ENCODE data around the gene GPR108. TPM values are rescaled to one million over a fixed set of nuclear protein-coding genes. Genes with fewer than 3 reads are reported as not detected.

GPR108 gene
- total and polyA plus RNA-seq, 2 of the 13 experiments (the other 11 are each of a cell fraction or from before 2014, with no cell fraction given): 36.4 to 63.0 TPM

- TF ChIP-seq SOX13 (IDR thresholded peaks at IDR 0.05): peak; percentile 53
- peak in 1 of 2 experiments; percentile 90; a peak in 2 of 4 replicates for TF ChIP-seq SOX13 (CRISPR knock-in tag; conservative IDR thresholded peaks at IDR 0.05 in 1 of 2, IDR thresholded peaks at IDR 0.05 in 1 of 2)
- TF ChIP-seq ZNF335 (CRISPR knock-in tag; IDR thresholded peaks at IDR 0.05): peak; percentile 22; the same call in 1 of the 2 replicates
- TF ChIP-seq CHD2 (IDR thresholded peaks at IDR 0.05; ENCODE audit: low read depth, low read length): no peak
- no peak for TF ChIP-seq AGO1 (IDR thresholded peaks at IDR 0.05; ENCODE audit: low read depth, low read length, poor library complexity, severe bottlenecking)
Observed at GRCh38 chr19:6723108-6723618, 14.2 kb downstream of the GPR108 start (continued).

- H4K20me1 ChIP-seq (ENCODE audit: insufficient read depth, low read length): peaks cover 32% of the 10 kb centered on the region
- FAIRE-seq: no peak
- intact Hi-C loops (cut with micrococcal nuclease; ENCODE audit: unreplicated experiment) (loop anchor here (2.0 kb wide), 1 partner anchor 15 kb away; the partner anchor contains the start of gene GPR108), in situ Hi-C loops (cut with HindIII; ENCODE audit: extremely low pct_ligation_motif_present, low pct_unique_long_range_greater_than_20kb) (no loop called here)
- POLR2A ChIA-PET: interaction anchor here (1.7 to 8.0 kb wide), 5 partner anchors 8 to 34 kb away, joined by 6 to 278 read pairs (median 83); partner anchors contain the start of gene GPR108
- no peak overlapping the region for H3K4me3 ChIP-seq (replicated peaks in 1 of 3; ENCODE audit: insufficient read depth in 1 of 3, low read depth in 2 of 3, low read length in 3 of 3)
- BruUV-seq (replicated peaks): no TSS peak
- peaks cover 80% of the 10 kb centered on the region for H3K4me1 ChIP-seq (ENCODE audit: insufficient read depth, low read length)
- H3K9ac ChIP-seq (ENCODE audit: insufficient read depth, low read depth, low read length): peak overlapping the region; percentile 64
- peak overlapping the region; percentile 64 for H3K4me2 ChIP-seq (ENCODE audit: low read depth, low read length)
- TF ChIP-seq SALL1 (CRISPR knock-in tag; IDR thresholded peaks at IDR 0.05) (no peak), ZNF788 (CRISPR knock-in tag; IDR thresholded peaks at IDR 0.05; ENCODE audit: borderline replicate concordance) (no peak), NAIF1 (CRISPR knock-in tag; IDR thresholded peaks at IDR 0.05; ENCODE audit: borderline replicate concordance) (0 out of 2 replicates have a peak, but pooled peaks have one; percentile 31), ZBTB26 (CRISPR knock-in tag; IDR thresholded peaks at IDR 0.05; ENCODE audit: borderline replicate concordance) (no peak), ZBTB8A (CRISPR knock-in tag; IDR thresholded peaks at IDR 0.05; ENCODE audit: borderline replicate concordance, low read depth) (no peak)
- H2AFZ ChIP-seq (ENCODE audit: low read length): no peak overlapping the region
- H3K27ac ChIP-seq (ENCODE audit: extremely low read length, insufficient read depth, low read length): peak overlapping the region; percentile 90
- DNase-seq (ENCODE audit: low spot score): no peak
- peaks cover 25% of the 10 kb centered on the region for H3K79me2 ChIP-seq (ENCODE audit: insufficient read depth, low read length)
- CTCF ChIA-PET (ENCODE audit: low intra/inter-chr PET ratio, low total read pairs): no interaction called here
- WGBS (ENCODE audit: low lambda C conversion rate): 65% methylated on average over 5 of the region's 5 CpGs
- no peaks in the 10 kb centered on the region for H3K9me3 ChIP-seq (ENCODE audit: low read length)
- no peak for ATAC-seq
- H3K36me3 ChIP-seq (replicated peaks in 1 of 2; ENCODE audit: control insufficient read depth in 1 of 2, insufficient read depth in 2 of 2, low read length in 2 of 2): peaks cover 18% of the 10 kb centered on the region in 2 experiments
- H3K27me3 ChIP-seq (ENCODE audit: control insufficient read depth in 1 of 2, insufficient read depth in 2 of 2, low read length in 2 of 2): peaks cover 0 to 7% of the 10 kb centered on the region in 2 experiments; a peak in 1 of 5 replicates
Observed at GRCh38 chr19:6721773-6722172, 15.6 kb downstream of the GPR108 start.
